Thymus (tissue), 11 donors: ENCODE data around the gene BTBD7. TPM values are rescaled to one million over a fixed set of nuclear protein-coding genes. Genes with fewer than 3 reads are reported as not detected.

ENCODE experiments used
- DNase-seq, 9 donors: peaks; one replicate each; pipeline ENCODE4 v3.0.0-alpha.2; 2013; ENCODE audit warnings: low spot score in 9 of 9, low read depth in 6 of 9, missing footprints in 1 of 9
- H3K27ac ChIP-seq, 2 donors: one replicate each; pipeline ENCODE4 v1.5.1; 2013; ENCODE audit warnings: control low read depth in 1 of 2, low read depth in 1 of 2, low read length in 1 of 2, mild to moderate bottlenecking in 1 of 2, moderate library complexity in 1 of 2
- H3K27me3 ChIP-seq, 2 donors: one replicate each; pipeline ENCODE4 v1.5.1; 2013; ENCODE audit warnings: low read length in 1 of 2; ENCODE audit not compliant: control insufficient read depth in 2 of 2, insufficient read depth in 1 of 2
- H3K36me3 ChIP-seq, 2 donors: one replicate each; pipeline ENCODE4 v1.5.1; 2013; ENCODE audit warnings: low read length in 1 of 2, mild to moderate bottlenecking in 1 of 2, moderate library complexity in 1 of 2; ENCODE audit not compliant: control insufficient read depth in 2 of 2, insufficient read depth in 2 of 2
- H3K4me1 ChIP-seq, 2 donors: one replicate each; pipeline ENCODE4 v1.5.1; 2013; ENCODE audit warnings: low read length in 2 of 2; ENCODE audit not compliant: control insufficient read depth in 2 of 2, insufficient read depth in 2 of 2
- H3K4me3 ChIP-seq, 2 donors: one replicate each; pipeline ENCODE4 v1.5.1; 2013; ENCODE audit warnings: low read length in 2 of 2, control low read depth in 1 of 2, mild to moderate bottlenecking in 1 of 2
- H3K9me3 ChIP-seq, 2 donors: one replicate each; pipeline ENCODE4 v1.5.1; 2013; ENCODE audit warnings: low read length in 1 of 2, mild to moderate bottlenecking in 1 of 2; ENCODE audit not compliant: control insufficient read depth in 2 of 2, insufficient read depth in 1 of 2
- WGBS: extraction: QIAGEN DNeasy Blood & Tissue Kit; methylation state at CpG from one replicate; pipeline ENCODE4 v1.1.7; 2013; 5-methylcytosine and 5-hydroxymethylcytosine counted together
- polyA plus RNA-seq: library from polyadenylated mRNA; stranded (reverse); fragments of 200-250 nt; gene quantifications from one replicate; pipeline ENCODE4 v1.2.3, GENCODE V29; 2013
- total RNA-seq: library from RNA; stranded (reverse); fragments of 120-200 nt; gene quantifications from one replicate; pipeline ENCODE4 v1.2.4, GENCODE V29; 2013
- donor health status: healthy.

Gene BTBD7
- total and polyA plus RNA-seq, 2 donors = 8.4 to 10.5 TPM

- Histone ChIP-seq H3K4me3 (no peak overlapping the region), H3K27ac (no peak overlapping the region), H3K4me1 (no peaks in the 10 kb centered on the region), H3K27me3 (no peaks in the 10 kb centered on the region), H3K36me3 (no peaks in the 10 kb centered on the region), H3K9me3 (no peaks in the 10 kb centered on the region)
- WGBS = 63% methylated on average over 8 of the region's 8 CpGs
- DNase-seq = no peak
These were observed 15.0 kb upstream of the BTBD7 start for GRCh38 chr14:93347850-93348249.

GRCh38 chr14:93346926-93347721 is 14.3 kb upstream of the BTBD7 start, which contains the start of gene COX8C:
COX8C (plus strand) TSS chr14:93347182; CDS start chr14:93347269, 87 bp downstream.
- Histone ChIP-seq H3K9me3 (peaks cover 0 to 2% of the 10 kb centered on the region in 2 donors), H3K4me3 (no peak within 1 kb of the TSS), H3K36me3 (no peaks in the 10 kb centered on the region), H3K4me1 (no peaks in the 10 kb centered on the region), H3K27ac (no peak within 1 kb of the TSS), H3K27me3 (no peaks in the 10 kb centered on the region)
- DNase-seq = no peak
- WGBS = 97% methylated on average over 60 of the region's 60 CpGs

GRCh38 chr14:93343797-93344196 is 11.0 kb upstream of the BTBD7 start:
- no peak for DNase-seq
- Histone ChIP-seq H3K9me3 (peaks cover 1 to 14% of the 10 kb centered on the region in 2 donors), H3K36me3 (no peaks in the 10 kb centered on the region), H3K27me3 (no peaks in the 10 kb centered on the region), H3K4me1 (no peaks in the 10 kb centered on the region), H3K4me3 (no peak overlapping the region), H3K27ac (no peak overlapping the region)
- 92% methylated on average over 2 of the region's 2 CpGs for WGBS

- H3K27me3 ChIP-seq = no peaks in the 10 kb centered on the region
These were observed 10.4 kb upstream of the BTBD7 start for GRCh38 chr14:93343266-93343665.

GRCh38 chr14:93337884-93338283 is 5.0 kb upstream of the BTBD7 start:
- no peak for DNase-seq
- Histone ChIP-seq H3K36me3 (no peaks in the 10 kb centered on the region), H3K27me3 (no peaks in the 10 kb centered on the region), H3K4me3 (no peak overlapping the region), H3K27ac (no peak overlapping the region), H3K9me3 (peaks cover 3 to 28% of the 10 kb centered on the region in 2 donors), H3K4me1 (peaks cover 4 to 5% of the 10 kb centered on the region in 2 donors)
- WGBS = 98% methylated on average over 7 of the region's 7 CpGs

More at GRCh38 chr14:93343266-93343665, 10.4 kb upstream of the BTBD7 start:
- no peak overlapping the region for H3K4me3 ChIP-seq
- DNase-seq = no peak
- 23% methylated on average over 1 of the region's 1 CpG for WGBS
- H3K27ac ChIP-seq = no peak overlapping the region
- peaks cover 1 to 14% of the 10 kb centered on the region in 2 donors for H3K9me3 ChIP-seq
- H3K4me1 ChIP-seq = no peaks in the 10 kb centered on the region
- H3K36me3 ChIP-seq = no peaks in the 10 kb centered on the region

GRCh38 chr14:93337143-93337753 is 4.4 kb upstream of the BTBD7 start:
- Histone ChIP-seq H3K27me3 (no peaks in the 10 kb centered on the region), H3K4me3 (no peak overlapping the region), H3K4me1 (peaks cover 4 to 5% of the 10 kb centered on the region in 2 donors), H3K36me3 (no peaks in the 10 kb centered on the region), H3K27ac (no peak overlapping the region), H3K9me3 (peaks cover 3 to 28% of the 10 kb centered on the region in 2 donors)
- 97% methylated on average over 4 of the region's 4 CpGs for WGBS
- DNase-seq = no peak

GRCh38 chr14:93333631-93334103 is 831 bp upstream of the BTBD7 start:
- Histone ChIP-seq H3K4me1 (peaks cover 13 to 15% of the 10 kb centered on the region in 2 donors), H3K36me3 (no peaks in the 10 kb centered on the region), H3K9me3 (peaks cover 2 to 14% of the 10 kb centered on the region in 2 donors), H3K27me3 (no peaks in the 10 kb centered on the region), H3K27ac (peak overlapping the region in 1 of 2 donors; percentile 61), H3K4me3 (peak overlapping the region; percentile 52 to 97)
- 12% methylated on average over 7 of the region's 7 CpGs for WGBS
- DNase-seq = no peak

GRCh38 chr14:93332397-93332852 is 411 bp downstream of the BTBD7 start:
- under 1% methylated on average over 61 of the region's 61 CpGs for WGBS
- Histone ChIP-seq H3K4me3 (peak overlapping the region; percentile 69 to 97), H3K36me3 (no peaks in the 10 kb centered on the region), H3K27ac (peak overlapping the region; percentile 52 to 93), H3K27me3 (no peaks in the 10 kb centered on the region), H3K9me3 (peaks cover under 1 to 8% of the 10 kb centered on the region in 2 donors), H3K4me1 (peaks cover 13 to 15% of the 10 kb centered on the region in 2 donors)
- DNase-seq = peak in 3 of 9 donors; percentile 9 to 21 (median 15)
